ENCODE results near the gene GNS.
"Not testable (repeated sequence)": the region's sequence is repeated elsewhere in the genome, so short reads cannot be mapped to it uniquely, and the experiment has no call there.

Gene GNS

GRCh38 chr12:64779354-64779974, 20.3 kb upstream of the GNS start:
- no peak for DNase-seq

- DNase-seq = not testable (repeated sequence)
These were observed 16.0 kb upstream of the GNS start for GRCh38 chr12:64775147-64775736.

GRCh38 chr12:64773386-64773785, 14.2 kb upstream of the GNS start:
- no peak for DNase-seq

- DNase-seq = no peak
These were observed 8.3 kb upstream of the GNS start for GRCh38 chr12:64767495-64767894.

GRCh38 chr12:64760808-64761573, 1.8 kb upstream of the GNS start:
- DNase-seq = no peak

GRCh38 chr12:64757771-64758170, 1.4 kb downstream of the GNS start:
- DNase-seq = no peak

- no peak for DNase-seq
These were observed 2.8 kb downstream of the GNS start for GRCh38 chr12:64756376-64756775.

GRCh38 chr12:64753427-64753826, 5.8 kb downstream of the GNS start:
- no peak for DNase-seq

- no peak for DNase-seq
These were observed 6.4 kb downstream of the GNS start for GRCh38 chr12:64752833-64753238.

- no peak for DNase-seq
These were observed 7.2 kb downstream of the GNS start for GRCh38 chr12:64752032-64752431.

- DNase-seq = no peak
These were observed 9.6 kb downstream of the GNS start for GRCh38 chr12:64749461-64750200.

GRCh38 chr12:64747695-64748094, 11.5 kb downstream of the GNS start:
- no peak for DNase-seq

- DNase-seq = no peak
These were observed 12.5 kb downstream of the GNS start for GRCh38 chr12:64746663-64747062.

- no peak for DNase-seq
These were observed 13.2 kb downstream of the GNS start for GRCh38 chr12:64745980-64746379.

- DNase-seq = no peak
These were observed 13.9 kb downstream of the GNS start for GRCh38 chr12:64745259-64745807.

- DNase-seq = no peak
These were observed 14.6 kb downstream of the GNS start for GRCh38 chr12:64744422-64745258.

GRCh38 chr12:64743206-64743605, 16.0 kb downstream of the GNS start:
- no peak for DNase-seq

- DNase-seq = no peak
These were observed 16.8 kb downstream of the GNS start for GRCh38 chr12:64742416-64742815.

- no peak for DNase-seq
These were observed 18.6 kb downstream of the GNS start for GRCh38 chr12:64740646-64741045.

- no peak for DNase-seq
These were observed 19.4 kb downstream of the GNS start for GRCh38 chr12:64739778-64740177.

- no peak for DNase-seq
These were observed 21.7 kb downstream of the GNS start for GRCh38 chr12:64737539-64737938.

GRCh38 chr12:64736771-64737170, 22.4 kb downstream of the GNS start:
- no peak for DNase-seq

All from NCI-H1105 treated with DMSO at 0.1 percent for 48 hours (cell line).